H9 (cell line): ENCODE data around the gene KCNAB1. TPM values are rescaled to one million over a fixed set of nuclear protein-coding genes. Genes with fewer than 3 reads are reported as not detected.

Experiments
- DNase-seq: peaks from one replicate; pipeline ENCODE4 v3.0.0-alpha.2; 2017
- H2AFZ ChIP-seq: one replicate; pipeline ENCODE4 v1.6.1; 2013; ENCODE audit warnings: mild to moderate bottlenecking, low read length, control low read depth, moderate library complexity
- H2AK5ac ChIP-seq: 2 replicates; pipeline ENCODE4 v1.6.1; 2013; ENCODE audit warnings: low read length, control low read depth, mixed read lengths; ENCODE audit not compliant: insufficient read length
- H2BK120ac ChIP-seq: one replicate; pipeline ENCODE4 v1.6.1; 2013; ENCODE audit warnings: low read depth, mild to moderate bottlenecking, low read length, control low read depth, inconsistent platforms; ENCODE audit not compliant: poor library complexity, severe bottlenecking
- H2BK12ac ChIP-seq: 2 replicates; pipeline ENCODE4 v1.6.1; 2013; ENCODE audit warnings: low read length, control low read depth, mixed read lengths, low read depth; ENCODE audit not compliant: insufficient read length
- H2BK15ac ChIP-seq: 2 replicates; pipeline ENCODE4 v1.6.1; 2013; ENCODE audit warnings: low read depth, low read length, control low read depth
- H2BK20ac ChIP-seq: one replicate; pipeline ENCODE4 v1.6.1; 2013; ENCODE audit warnings: low read depth, mild to moderate bottlenecking, low read length, control low read depth, inconsistent platforms; ENCODE audit not compliant: poor library complexity, severe bottlenecking
- H2BK5ac ChIP-seq: 2 replicates; pipeline ENCODE4 v1.6.1; 2013; ENCODE audit warnings: low read length, control low read depth, mixed read lengths; ENCODE audit not compliant: insufficient read length
- H3K14ac ChIP-seq: 2 replicates; pipeline ENCODE4 v1.6.1; 2013; ENCODE audit warnings: low read length, control low read depth; ENCODE audit not compliant: insufficient read depth
- H3K18ac ChIP-seq: 2 replicates; pipeline ENCODE4 v1.6.1; 2013; ENCODE audit warnings: low read depth, mild to moderate bottlenecking, mixed read lengths, low read length, control low read depth; ENCODE audit not compliant: insufficient read length
- H3K23ac ChIP-seq: 2 replicates; pipeline ENCODE4 v1.6.1; 2013; ENCODE audit warnings: low read length, control low read depth, mixed read lengths, low read depth; ENCODE audit not compliant: insufficient read length
- H3K23me2 ChIP-seq: 2 replicates; pipeline ENCODE4 v1.6.1; 2013; ENCODE audit warnings: low read depth, mild to moderate bottlenecking, mixed read lengths, low read length, control low read depth; ENCODE audit not compliant: insufficient read length, poor library complexity, severe bottlenecking
- H3K27ac ChIP-seq: 2 replicates; pipeline ENCODE4 v1.5.1; 2013; ENCODE audit warnings: low read length, control low read depth, mixed read lengths, low read depth; ENCODE audit not compliant: insufficient read length
- H3K27me3 ChIP-seq: 2 replicates; pipeline ENCODE4 v1.6.1; 2013; ENCODE audit warnings: low read length, control low read depth, inconsistent platforms; ENCODE audit not compliant: insufficient read depth
- H3K4ac ChIP-seq: 2 replicates; pipeline ENCODE4 v1.6.1; 2013; ENCODE audit warnings: low read depth, mild to moderate bottlenecking, control low read depth, inconsistent platforms, low read length, moderate library complexity
- H3K4me1 ChIP-seq: 2 replicates; pipeline ENCODE4 v1.6.1; 2013; ENCODE audit warnings: low read length, control low read depth, inconsistent platforms; ENCODE audit not compliant: insufficient read depth
- H3K4me2 ChIP-seq: 2 replicates; pipeline ENCODE4 v1.6.1; 2013; ENCODE audit warnings: low read length, control low read depth, mixed read lengths; ENCODE audit not compliant: insufficient read length, insufficient read depth
- H3K56ac ChIP-seq: 2 replicates; pipeline ENCODE4 v1.6.1; 2013; ENCODE audit warnings: low read depth, mild to moderate bottlenecking, mixed read lengths, low read length, control low read depth; ENCODE audit not compliant: insufficient read length
- H3K79me1 ChIP-seq: 2 replicates; pipeline ENCODE4 v1.6.1; 2013; ENCODE audit warnings: low read depth, mild to moderate bottlenecking, moderate library complexity, low read length, control low read depth, inconsistent platforms; ENCODE audit not compliant: insufficient read depth, poor library complexity, severe bottlenecking
- H3K79me2 ChIP-seq: 2 replicates; pipeline ENCODE4 v1.6.1; 2013; ENCODE audit warnings: low read length, control low read depth, inconsistent platforms; ENCODE audit not compliant: insufficient read depth
- H3K9ac ChIP-seq: 2 replicates; pipeline ENCODE4 v1.6.1; 2013; ENCODE audit warnings: low read length, control low read depth, mixed read lengths; ENCODE audit not compliant: insufficient read length; ENCODE audit errors: extremely low read depth
- H3K9me3 ChIP-seq: one replicate; pipeline ENCODE4 v1.6.1; 2013; ENCODE audit warnings: low read depth, low read length, inconsistent platforms; ENCODE audit not compliant: control insufficient read depth
- H3T11ph ChIP-seq: one replicate; pipeline ENCODE4 v1.6.1; 2013; ENCODE audit warnings: mild to moderate bottlenecking, low read length, control low read depth, inconsistent platforms
- H4K20me1 ChIP-seq: one replicate; pipeline ENCODE4 v1.6.1; 2013; ENCODE audit not compliant: control insufficient read depth, insufficient read length, insufficient read depth
- H4K5ac ChIP-seq: 2 replicates; pipeline ENCODE4 v1.6.1; 2013; ENCODE audit warnings: low read depth, mild to moderate bottlenecking, mixed read lengths, low read length, control low read depth; ENCODE audit not compliant: insufficient read length
- H4K8ac ChIP-seq: replicated peaks from 2 replicates; pipeline ENCODE4 v1.6.1; 2013; ENCODE audit warnings: low read length, control low read depth, mixed read lengths, low read depth; ENCODE audit not compliant: insufficient read length
- H4K91ac ChIP-seq: 2 replicates; pipeline ENCODE4 v1.6.1; 2013; ENCODE audit warnings: low read depth, mild to moderate bottlenecking, moderate library complexity, mixed read lengths, low read length, control low read depth; ENCODE audit not compliant: insufficient read length
- H3K27ac Mint-ChIP-seq, 3 experiments: 2 replicates in 2 of 3; 3 replicates in 1 of 3; pipeline ENCODE4 v1.8.0; 2020 to 2021; ENCODE audit warnings: mixed read lengths in 3 of 3, mild to moderate bottlenecking in 1 of 3, moderate library complexity in 1 of 3
- H3K27me3 Mint-ChIP-seq: 2 replicates; pipeline ENCODE4 v1.8.0; 2021; ENCODE audit warnings: low read depth, mild to moderate bottlenecking, moderate library complexity, mixed read lengths
- H3K36me3 Mint-ChIP-seq, 3 experiments: 2 replicates in 2 of 3; 3 replicates in 1 of 3; pipeline ENCODE4 v1.8.0; 2020 to 2021; ENCODE audit warnings: low read depth in 3 of 3, mixed read lengths in 3 of 3; ENCODE audit not compliant: insufficient read depth in 1 of 3
- H3K4me1 Mint-ChIP-seq, 2 experiments: 2 replicates each; pipeline ENCODE4 v1.8.0; 2020; ENCODE audit warnings: mixed read lengths in 2 of 2
- H3K4me3 Mint-ChIP-seq, 2 experiments: 2 replicates in 1 of 2; 3 replicates in 1 of 2; pipeline ENCODE4 v1.8.0; 2020 to 2021; ENCODE audit warnings: mild to moderate bottlenecking in 2 of 2, mixed read lengths in 2 of 2, moderate library complexity in 1 of 2
- H3K9me3 Mint-ChIP-seq, 2 experiments: 2 replicates in 1 of 2; 3 replicates in 1 of 2; pipeline ENCODE4 v1.8.0; 2020; ENCODE audit warnings: mild to moderate bottlenecking in 2 of 2, mixed read lengths in 2 of 2, moderate library complexity in 1 of 2
- WGBS: extraction: QIAGEN DNeasy Blood & Tissue Kit; methylation state at CpG from one replicate; pipeline ENCODE4 v1.1.7; 2013; ENCODE audit warnings: missing lambda C conversion rate, low lambda C conversion rate, mixed read lengths; ENCODE audit not compliant: insufficient read length; ENCODE audit errors: extremely low coverage; 5-methylcytosine and 5-hydroxymethylcytosine counted together
- total RNA-seq: library from RNA; stranded (reverse); gene quantifications from 2 replicates; pipeline ENCODE4 v1.2.1, GENCODE V29; 2021
- TF ChIP-seq, protein P1 (sequence below): fragments of 200-600 bp; sonication (generic); conservative IDR thresholded peaks from 3 replicates; pipeline ENCODE4 v1.8.0; 2021; ENCODE audit warnings: antibody characterized with exemption, mild to moderate bottlenecking

Gene KCNAB1
- total RNA-seq, 1 experiment from 2014 or later = 3.7 TPM

DNA sequence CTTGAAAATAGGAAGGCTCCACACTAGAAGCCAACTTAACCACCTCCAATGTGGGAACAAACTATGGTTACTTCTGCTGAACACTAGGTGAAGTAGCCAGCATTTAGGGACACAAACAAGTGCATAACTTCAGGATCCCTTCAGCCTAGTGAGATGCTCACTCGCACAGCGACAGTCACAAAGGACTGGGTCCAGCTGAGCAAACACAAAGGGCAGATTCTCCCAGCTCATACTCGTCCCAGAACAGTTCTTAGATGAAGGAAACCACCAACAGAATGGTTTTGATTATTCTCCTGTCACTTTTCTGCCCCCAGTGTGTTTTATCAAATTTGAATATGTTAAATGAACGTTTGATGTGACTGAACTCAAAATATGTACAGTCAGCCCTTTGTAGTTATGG is 201.6 kb downstream of the KCNAB1 start:
- Histone ChIP-seq H2AK5ac (no peak overlapping the region), H3K9me3 (no peaks in the 10 kb centered on the region), H2BK5ac (no peak overlapping the region), H4K8ac (no peak overlapping the region), H2BK20ac (no peak overlapping the region), H2BK12ac (no peak overlapping the region), H3K27ac (no peak overlapping the region), H2BK120ac (no peak overlapping the region), H3K23me2 (no peaks in the 10 kb centered on the region), H4K91ac (no peak overlapping the region), H3K79me2 (no peaks in the 10 kb centered on the region), H3K4me2 (no peak overlapping the region), H2AFZ (no peak overlapping the region), H4K5ac (no peak overlapping the region), H3K23ac (no peak overlapping the region), H3K56ac (no peak overlapping the region), H4K20me1 (no peaks in the 10 kb centered on the region), H3K4ac (no peak overlapping the region), H2BK15ac (no peak overlapping the region), H3K18ac (no peak overlapping the region), H3K9ac (no peak overlapping the region), H3K27me3 (no peaks in the 10 kb centered on the region), H3K4me1 (peaks cover 2% of the 10 kb centered on the region; the same call in 1 of the 2 replicates), H3T11ph (no peak overlapping the region), H3K14ac (no peak overlapping the region), H3K79me1 (no peaks in the 10 kb centered on the region)
- peaks cover 16 to 17% of the 10 kb centered on the region in 2 experiments for H3K4me1 Mint-ChIP-seq
- no peak overlapping the region for H3K4me3 Mint-ChIP-seq
- no peak for DNase-seq
- no peaks in the 10 kb centered on the region for H3K36me3 Mint-ChIP-seq
- WGBS = no CpG with 5 or more reads among the region's 4 CpGs
- TF ChIP-seq, protein P1, sequence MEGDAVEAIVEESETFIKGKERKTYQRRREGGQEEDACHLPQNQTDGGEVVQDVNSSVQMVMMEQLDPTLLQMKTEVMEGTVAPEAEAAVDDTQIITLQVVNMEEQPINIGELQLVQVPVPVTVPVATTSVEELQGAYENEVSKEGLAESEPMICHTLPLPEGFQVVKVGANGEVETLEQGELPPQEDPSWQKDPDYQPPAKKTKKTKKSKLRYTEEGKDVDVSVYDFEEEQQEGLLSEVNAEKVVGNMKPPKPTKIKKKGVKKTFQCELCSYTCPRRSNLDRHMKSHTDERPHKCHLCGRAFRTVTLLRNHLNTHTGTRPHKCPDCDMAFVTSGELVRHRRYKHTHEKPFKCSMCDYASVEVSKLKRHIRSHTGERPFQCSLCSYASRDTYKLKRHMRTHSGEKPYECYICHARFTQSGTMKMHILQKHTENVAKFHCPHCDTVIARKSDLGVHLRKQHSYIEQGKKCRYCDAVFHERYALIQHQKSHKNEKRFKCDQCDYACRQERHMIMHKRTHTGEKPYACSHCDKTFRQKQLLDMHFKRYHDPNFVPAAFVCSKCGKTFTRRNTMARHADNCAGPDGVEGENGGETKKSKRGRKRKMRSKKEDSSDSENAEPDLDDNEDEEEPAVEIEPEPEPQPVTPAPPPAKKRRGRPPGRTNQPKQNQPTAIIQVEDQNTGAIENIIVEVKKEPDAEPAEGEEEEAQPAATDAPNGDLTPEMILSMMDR = no peak
- no peaks in the 10 kb centered on the region; the same call in 1 of the 2 replicates for H3K27me3 Mint-ChIP-seq
- H3K27ac Mint-ChIP-seq = no peak overlapping the region
- H3K9me3 Mint-ChIP-seq = no peaks in the 10 kb centered on the region
